ENCODE results near the gene CSH2. TPM values are rescaled to one million over a fixed set of nuclear protein-coding genes. Genes with fewer than 3 reads are reported as not detected.

Gene CSH2
- total and polyA plus RNA-seq, 2 of the 8 experiments (the other 6 are each of a cell fraction or from before 2014, with no cell fraction given): 0.43 TPM; not detected in 1

DNA sequence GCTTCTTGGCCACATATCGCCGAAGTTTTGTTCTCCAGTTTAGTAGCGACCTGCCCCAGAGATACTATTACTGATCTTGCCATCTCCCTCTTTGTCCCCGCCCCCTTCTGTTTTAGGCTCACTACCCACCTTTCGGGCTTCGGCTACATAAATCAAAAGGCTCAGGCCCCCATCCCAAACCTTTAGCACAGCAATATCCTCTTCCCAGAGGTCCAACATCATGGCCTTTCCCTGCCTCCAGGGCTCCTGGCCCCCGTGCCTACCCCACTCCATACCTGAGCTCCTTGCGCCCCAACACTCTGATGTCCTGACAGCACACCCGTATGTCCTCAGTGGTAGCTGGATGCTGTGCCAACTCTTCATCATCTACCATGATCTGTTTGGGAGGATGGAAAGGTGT, 49.1 kb downstream of the CSH2 start (continued):
- TF ChIP-seq, protein P1, sequence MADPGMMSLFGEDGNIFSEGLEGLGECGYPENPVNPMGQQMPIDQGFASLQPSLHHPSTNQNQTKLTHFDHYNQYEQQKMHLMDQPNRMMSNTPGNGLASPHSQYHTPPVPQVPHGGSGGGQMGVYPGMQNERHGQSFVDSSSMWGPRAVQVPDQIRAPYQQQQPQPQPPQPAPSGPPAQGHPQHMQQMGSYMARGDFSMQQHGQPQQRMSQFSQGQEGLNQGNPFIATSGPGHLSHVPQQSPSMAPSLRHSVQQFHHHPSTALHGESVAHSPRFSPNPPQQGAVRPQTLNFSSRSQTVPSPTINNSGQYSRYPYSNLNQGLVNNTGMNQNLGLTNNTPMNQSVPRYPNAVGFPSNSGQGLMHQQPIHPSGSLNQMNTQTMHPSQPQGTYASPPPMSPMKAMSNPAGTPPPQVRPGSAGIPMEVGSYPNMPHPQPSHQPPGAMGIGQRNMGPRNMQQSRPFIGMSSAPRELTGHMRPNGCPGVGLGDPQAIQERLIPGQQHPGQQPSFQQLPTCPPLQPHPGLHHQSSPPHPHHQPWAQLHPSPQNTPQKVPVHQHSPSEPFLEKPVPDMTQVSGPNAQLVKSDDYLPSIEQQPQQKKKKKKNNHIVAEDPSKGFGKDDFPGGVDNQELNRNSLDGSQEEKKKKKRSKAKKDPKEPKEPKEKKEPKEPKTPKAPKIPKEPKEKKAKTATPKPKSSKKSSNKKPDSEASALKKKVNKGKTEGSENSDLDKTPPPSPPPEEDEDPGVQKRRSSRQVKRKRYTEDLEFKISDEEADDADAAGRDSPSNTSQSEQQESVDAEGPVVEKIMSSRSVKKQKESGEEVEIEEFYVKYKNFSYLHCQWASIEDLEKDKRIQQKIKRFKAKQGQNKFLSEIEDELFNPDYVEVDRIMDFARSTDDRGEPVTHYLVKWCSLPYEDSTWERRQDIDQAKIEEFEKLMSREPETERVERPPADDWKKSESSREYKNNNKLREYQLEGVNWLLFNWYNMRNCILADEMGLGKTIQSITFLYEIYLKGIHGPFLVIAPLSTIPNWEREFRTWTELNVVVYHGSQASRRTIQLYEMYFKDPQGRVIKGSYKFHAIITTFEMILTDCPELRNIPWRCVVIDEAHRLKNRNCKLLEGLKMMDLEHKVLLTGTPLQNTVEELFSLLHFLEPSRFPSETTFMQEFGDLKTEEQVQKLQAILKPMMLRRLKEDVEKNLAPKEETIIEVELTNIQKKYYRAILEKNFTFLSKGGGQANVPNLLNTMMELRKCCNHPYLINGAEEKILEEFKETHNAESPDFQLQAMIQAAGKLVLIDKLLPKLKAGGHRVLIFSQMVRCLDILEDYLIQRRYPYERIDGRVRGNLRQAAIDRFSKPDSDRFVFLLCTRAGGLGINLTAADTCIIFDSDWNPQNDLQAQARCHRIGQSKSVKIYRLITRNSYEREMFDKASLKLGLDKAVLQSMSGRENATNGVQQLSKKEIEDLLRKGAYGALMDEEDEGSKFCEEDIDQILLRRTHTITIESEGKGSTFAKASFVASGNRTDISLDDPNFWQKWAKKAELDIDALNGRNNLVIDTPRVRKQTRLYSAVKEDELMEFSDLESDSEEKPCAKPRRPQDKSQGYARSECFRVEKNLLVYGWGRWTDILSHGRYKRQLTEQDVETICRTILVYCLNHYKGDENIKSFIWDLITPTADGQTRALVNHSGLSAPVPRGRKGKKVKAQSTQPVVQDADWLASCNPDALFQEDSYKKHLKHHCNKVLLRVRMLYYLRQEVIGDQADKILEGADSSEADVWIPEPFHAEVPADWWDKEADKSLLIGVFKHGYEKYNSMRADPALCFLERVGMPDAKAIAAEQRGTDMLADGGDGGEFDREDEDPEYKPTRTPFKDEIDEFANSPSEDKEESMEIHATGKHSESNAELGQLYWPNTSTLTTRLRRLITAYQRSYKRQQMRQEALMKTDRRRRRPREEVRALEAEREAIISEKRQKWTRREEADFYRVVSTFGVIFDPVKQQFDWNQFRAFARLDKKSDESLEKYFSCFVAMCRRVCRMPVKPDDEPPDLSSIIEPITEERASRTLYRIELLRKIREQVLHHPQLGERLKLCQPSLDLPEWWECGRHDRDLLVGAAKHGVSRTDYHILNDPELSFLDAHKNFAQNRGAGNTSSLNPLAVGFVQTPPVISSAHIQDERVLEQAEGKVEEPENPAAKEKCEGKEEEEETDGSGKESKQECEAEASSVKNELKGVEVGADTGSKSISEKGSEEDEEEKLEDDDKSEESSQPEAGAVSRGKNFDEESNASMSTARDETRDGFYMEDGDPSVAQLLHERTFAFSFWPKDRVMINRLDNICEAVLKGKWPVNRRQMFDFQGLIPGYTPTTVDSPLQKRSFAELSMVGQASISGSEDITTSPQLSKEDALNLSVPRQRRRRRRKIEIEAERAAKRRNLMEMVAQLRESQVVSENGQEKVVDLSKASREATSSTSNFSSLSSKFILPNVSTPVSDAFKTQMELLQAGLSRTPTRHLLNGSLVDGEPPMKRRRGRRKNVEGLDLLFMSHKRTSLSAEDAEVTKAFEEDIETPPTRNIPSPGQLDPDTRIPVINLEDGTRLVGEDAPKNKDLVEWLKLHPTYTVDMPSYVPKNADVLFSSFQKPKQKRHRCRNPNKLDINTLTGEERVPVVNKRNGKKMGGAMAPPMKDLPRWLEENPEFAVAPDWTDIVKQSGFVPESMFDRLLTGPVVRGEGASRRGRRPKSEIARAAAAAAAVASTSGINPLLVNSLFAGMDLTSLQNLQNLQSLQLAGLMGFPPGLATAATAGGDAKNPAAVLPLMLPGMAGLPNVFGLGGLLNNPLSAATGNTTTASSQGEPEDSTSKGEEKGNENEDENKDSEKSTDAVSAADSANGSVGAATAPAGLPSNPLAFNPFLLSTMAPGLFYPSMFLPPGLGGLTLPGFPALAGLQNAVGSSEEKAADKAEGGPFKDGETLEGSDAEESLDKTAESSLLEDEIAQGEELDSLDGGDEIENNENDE (IDR thresholded peaks at IDR 0.05; ENCODE audit: insufficient replicate concordance, low read length): no peak
- TF ChIP-seq POU5F1 (IDR thresholded peaks at IDR 0.05; ENCODE audit: low read depth, low read length): no peak
- TF ChIP-seq, protein P2, sequence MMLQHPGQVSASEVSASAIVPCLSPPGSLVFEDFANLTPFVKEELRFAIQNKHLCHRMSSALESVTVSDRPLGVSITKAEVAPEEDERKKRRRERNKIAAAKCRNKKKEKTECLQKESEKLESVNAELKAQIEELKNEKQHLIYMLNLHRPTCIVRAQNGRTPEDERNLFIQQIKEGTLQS (IDR thresholded peaks at IDR 0.05; ENCODE audit: insufficient read depth, low read depth, low read length): no peak

Data from H1 (cell line).